ENCODE measurements around the gene MPZL3.

GRCh38 chr11:118238421-118238820 lies 13.7 kb downstream of the MPZL3 start:
- no peak for TF ChIP-seq CTCF (IDR thresholded peaks at IDR 0.05)
- TF ChIP-seq POLR2A (IDR thresholded peaks at IDR 0.05): no peak

Measured in esophagus squamous epithelium (tissue), 4 donors.